HG02623 (cell line): ENCODE data around the gene LRRC51.

Experiments
- ATAC-seq: cut with Tn5 transposase; IDR thresholded peaks from one replicate; pipeline ENCODE4 v1.9.1; 2021; ENCODE audit warnings: moderate library complexity; ENCODE audit not compliant: unreplicated experiment

The LRRC51 gene, protein sequence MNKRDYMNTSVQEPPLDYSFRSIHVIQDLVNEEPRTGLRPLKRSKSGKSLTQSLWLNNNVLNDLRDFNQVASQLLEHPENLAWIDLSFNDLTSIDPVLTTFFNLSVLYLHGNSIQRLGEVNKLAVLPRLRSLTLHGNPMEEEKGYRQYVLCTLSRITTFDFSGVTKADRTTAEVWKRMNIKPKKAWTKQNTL

DNA sequence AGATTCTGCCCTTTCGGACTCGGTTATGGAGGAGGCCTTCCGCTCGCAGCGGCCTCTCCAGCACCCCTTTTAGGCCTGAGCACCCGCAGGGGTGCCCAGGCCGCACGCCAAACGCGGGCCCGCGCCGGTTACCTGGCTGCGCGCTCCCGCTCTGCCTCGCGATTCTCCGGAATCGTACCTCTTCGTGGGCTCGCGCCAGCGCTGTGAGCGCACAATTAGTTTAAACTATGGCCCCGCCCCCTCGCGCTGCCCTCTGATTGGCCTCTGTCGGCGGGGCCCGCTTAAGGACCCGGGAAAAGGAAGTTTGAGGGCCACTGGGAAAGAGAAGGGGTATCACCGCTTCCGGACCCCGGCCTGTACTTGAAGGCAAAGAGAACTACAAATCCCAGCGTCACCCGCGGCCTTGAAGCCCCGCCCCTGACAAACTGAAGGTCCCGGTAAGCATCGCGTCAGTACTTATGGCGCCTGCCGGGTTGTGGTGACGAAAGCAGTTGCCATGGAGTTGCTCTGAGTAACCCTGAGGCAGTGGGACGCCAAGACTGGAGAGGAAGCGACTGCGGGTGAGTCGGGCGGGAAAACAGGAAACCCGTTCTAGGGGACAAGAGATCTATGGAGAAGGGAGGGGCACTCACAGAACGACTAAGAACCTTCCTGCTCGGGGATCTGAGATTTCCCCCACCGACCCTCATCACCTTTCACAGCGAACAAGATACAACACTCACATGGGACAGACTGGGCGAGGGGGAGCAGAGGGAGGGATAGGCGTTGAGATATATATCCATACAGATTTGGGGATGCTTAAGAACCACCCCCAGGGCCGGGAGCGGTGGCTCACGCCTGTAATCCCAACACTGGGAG lies at the start of gene LRRC51, which contains the start of gene NUMA1:
LRRC51 (plus strand) TSS at position 525 of the 858 bp plus-strand sequence. CDS start 8,234 bp downstream, outside the sequence.
NUMA1 (minus strand) TSS at position 217 of the 858 bp plus-strand sequence. CDS start 44,599 bp downstream, outside the sequence.
- peak; percentile 95 for ATAC-seq

DNA sequence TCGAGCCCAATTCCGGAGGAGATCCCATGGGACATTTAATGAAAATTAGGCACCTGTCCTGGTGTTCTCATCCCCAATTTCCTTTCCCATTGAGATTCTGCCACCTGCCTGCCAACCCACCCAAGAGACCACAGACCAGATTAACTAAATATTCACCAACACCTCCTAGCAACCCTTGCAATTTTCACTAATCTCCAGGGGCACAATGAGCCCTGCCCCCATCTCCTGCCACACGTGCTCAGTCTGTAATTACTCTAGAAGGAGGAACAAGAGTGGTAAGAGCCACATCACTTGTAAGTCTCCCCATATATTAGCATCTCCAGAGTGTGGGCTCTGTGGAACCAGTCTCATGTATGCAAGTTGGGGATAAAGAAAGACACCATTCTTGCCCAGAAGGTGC lies 44.0 kb upstream of the LRRC51 start:
- no peak for ATAC-seq

DNA sequence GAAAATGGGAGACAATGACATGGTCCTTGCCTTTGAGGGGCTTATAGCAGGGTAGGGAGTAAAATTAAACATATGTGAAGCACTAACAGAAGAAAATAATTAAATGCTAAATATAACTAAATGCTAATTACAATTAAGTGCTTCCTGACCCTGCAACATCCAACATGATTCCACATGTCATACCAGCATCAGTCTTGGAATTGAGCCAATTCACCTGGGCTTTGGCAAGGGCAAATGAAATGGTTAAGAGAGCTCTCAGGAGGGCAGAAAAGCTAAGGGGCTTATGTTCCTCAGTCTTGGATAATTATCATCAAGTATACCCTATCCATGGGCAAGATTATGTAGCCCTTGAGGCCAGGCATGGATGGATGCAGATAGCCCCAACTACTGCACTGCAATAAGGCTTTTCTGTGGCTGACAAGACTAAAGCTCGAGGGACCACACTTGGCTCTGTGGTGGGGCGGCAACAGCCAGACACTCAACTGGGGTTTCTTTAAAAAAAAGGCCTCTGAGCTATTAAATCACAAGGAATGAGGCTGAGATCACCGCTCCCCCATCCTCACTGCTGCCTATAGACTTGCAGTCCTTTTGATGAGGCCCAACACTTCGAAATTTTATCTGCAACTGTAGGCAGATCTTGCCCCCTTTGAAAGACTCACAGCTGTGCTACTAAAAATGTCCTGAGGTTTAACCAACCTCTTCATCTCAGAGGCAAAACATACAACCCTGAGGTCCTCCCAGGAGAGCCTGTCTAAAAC lies 42.9 kb upstream of the LRRC51 start:
- ATAC-seq = no peak

DNA sequence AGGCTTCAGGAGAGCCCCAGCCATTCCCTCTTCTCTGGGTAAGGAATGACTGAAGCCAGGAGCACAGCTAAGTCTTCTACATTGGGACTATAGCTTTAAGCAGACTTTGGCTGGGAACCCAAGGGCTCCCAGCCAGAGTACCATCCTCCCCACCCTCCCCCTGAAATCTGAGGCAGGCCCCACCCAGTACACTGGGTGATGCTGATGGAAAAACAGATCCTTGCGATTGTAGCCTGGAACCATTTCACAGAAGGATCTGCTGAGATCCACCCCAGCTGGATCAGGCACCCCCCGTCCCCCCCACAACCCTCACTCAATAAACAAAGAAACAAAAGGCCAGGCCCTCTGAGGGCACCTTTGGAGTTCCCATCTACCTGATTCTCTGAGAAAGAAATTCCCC lies 42.2 kb upstream of the LRRC51 start:
- ATAC-seq = no peak

DNA sequence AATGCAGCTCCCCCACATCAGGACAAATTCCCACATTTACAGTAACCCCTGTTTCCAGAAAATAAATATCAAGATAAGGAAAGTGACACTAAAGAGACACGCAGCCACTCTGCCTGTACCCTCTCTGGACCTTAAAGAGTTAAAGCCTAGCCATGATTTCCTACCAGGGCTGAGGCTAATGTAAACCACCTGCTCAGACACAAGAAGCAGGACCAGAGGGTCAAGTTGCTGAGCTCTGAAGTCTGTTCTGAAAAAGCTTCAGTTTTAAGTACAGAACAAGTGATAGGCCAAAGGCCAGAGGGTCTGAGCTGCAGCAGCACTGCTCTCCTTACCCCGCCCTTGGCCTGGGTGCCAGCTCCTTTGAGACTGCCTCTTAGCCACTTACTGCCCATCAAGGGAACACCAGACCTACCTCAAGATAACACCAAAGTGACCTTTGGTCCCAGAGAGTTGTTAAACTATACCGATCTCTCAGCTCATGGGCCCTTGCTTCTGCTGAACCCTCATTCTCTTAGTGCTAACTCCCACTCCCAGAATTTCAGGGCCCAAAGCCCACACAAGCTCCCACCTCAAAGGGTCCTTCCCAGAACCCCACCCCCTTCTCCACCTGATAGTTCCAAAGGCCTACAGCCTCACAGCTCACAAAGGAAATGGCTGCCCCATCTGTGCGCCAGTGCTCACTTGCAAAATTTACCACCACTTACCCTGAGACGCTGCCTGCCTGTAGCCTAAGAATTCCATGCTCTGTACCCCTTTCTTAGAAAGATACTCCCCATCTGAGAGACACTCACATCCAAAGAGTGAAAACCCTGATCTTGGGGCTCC lies 41.4 kb upstream of the LRRC51 start:
- ATAC-seq = no peak

DNA sequence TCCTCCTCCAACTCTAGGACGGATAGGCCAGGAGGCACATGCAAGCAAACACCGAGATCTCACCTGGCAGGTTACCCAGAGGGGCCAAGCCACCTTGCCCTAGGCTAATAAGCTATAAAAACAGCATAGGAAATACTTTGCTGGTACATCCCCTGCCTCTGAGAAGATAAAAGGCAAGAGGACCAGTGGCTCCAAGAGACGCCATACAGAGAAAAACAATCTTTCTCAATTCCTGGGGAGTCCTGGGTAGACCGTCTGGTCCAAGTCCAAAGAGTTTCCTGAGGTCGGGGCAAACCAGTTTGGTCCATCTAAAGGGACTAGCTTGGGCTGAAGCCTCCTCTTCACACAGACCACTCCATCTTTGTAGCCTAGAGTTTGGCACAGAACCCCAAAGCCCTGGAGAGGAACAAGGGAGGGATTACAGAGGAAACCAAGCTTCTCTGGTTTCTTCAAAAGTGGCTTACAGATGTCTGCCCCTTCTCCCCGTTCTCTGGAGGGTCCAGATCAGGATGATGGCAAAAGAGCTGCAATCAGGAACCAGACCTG lies 40.7 kb upstream of the LRRC51 start:
- ATAC-seq = no peak

DNA sequence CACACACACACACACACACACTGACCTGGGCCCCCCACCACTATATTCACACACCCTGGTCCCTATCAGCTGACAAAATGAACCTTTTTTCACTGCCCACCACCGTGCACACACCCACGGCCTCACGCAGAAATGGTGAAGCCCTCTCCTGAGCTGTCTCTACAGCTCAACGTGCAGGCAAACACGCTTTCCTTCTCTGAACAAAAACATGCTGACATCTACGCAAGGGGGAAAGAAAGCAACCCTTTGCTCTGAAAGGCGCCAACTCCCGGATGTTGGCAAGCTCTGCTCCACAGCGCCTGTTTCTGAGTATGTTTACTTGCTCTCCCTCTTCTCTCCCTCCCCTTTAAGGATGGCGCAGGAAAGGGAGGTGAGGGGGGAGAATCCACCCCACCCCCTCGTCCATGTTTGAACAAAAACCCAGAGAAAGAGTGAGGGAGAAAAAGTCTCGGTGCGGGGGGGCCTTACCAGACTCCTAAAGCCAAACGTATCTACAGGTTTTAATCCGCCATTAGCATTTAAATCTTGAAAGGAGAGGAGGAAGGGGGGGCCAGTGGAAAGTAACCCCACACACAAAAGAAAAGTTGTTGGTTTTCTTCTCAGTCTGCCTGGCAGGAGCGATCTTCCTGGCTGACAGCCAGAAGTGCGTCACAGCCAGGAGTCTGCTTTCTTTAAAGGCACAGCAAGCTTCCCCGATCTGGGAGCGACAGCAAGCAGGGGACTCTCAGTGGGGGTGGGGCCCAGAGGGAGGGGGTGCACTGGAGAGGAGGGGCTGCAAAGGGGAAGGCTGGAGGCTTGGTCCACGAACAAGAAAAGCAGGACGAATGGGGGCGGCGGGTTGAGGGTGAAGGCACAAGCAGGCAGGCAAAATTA lies 39.9 kb upstream of the LRRC51 start:
- ATAC-seq = no peak

DNA sequence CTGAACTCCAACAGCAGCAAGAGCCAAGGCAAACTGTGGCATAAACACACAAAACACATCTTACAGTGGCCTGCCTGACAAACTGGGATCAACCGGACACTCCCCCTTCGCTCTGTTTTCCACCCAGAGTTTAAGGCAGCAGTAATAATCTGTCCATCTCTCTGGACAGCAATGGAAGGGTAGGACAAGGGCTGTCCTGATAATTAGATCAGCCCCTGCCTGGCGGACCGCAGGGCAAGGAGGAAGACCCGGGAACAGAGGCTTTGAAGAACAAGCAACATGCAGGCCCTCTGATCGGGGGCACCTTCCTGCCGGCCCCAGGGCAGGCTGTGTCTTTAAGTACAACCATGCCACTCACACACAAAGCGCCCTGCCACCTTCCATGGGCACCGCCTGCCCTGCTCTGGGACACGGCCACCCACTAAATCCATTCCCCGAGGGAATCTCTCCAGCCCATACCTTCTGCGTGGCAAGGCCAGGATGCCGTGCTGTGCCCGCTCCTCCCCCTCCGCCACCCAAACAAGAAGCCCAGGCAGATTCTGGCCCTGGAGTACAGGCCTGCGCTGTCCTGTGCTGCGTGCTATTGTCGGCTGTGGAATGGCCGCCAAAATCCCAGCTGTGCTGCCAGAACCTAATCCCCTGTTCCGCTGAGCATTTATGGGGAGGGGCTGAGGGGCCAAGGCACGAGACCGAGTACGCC lies 39.1 kb upstream of the LRRC51 start:
- no peak for ATAC-seq

DNA sequence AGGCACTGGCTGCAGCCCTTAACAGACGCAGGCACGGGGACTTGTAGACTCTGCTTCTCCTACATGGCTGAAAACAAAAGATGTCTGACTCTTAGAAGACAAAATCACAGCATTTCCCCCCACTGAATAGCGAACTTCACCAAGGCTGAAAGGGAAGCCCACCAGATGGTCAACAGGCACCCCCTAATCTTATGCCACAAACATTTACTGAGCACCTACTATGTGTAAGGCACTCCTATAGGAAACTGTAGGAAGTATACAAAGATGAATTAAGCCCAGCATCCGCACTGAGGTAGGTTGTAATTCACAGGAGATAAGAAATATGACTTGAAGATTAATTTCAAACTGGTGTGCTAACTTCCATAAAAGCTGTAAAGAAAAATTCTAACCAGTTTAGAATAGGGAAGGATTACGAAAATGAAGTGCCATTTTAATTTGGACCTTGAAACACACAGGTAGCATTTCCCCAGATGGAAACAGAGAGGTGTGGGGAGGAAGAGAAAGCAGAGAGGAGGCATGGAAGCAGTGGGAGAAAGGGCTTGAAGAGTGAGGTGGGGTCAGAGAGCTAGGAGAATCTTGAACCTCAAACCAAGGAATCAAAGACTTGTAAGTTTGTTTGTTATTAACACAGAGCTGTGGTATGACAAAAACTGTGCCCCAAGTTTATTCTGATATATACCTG lies 38.4 kb upstream of the LRRC51 start:
- ATAC-seq = no peak

DNA sequence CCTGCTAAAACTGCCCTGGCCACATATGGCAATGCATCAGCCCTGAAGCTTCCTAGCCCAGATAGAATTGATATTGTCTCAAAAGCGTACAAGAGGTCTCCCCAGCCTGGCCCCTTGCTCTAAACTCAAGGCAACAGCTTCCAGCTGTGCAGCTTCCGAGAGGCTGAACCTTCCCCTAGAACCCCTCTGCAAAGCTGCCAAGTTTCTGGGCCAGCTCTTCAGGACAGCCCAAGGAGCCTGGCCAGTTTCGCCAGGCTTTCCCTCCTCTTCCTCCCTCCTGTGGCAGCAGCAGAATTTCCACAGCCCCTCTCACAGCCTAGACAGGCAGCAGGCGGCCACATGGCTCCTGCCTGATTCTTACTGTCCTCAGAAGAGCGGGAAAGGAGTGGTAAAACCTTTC lies 34.8 kb upstream of the LRRC51 start:
- ATAC-seq = no peak

DNA sequence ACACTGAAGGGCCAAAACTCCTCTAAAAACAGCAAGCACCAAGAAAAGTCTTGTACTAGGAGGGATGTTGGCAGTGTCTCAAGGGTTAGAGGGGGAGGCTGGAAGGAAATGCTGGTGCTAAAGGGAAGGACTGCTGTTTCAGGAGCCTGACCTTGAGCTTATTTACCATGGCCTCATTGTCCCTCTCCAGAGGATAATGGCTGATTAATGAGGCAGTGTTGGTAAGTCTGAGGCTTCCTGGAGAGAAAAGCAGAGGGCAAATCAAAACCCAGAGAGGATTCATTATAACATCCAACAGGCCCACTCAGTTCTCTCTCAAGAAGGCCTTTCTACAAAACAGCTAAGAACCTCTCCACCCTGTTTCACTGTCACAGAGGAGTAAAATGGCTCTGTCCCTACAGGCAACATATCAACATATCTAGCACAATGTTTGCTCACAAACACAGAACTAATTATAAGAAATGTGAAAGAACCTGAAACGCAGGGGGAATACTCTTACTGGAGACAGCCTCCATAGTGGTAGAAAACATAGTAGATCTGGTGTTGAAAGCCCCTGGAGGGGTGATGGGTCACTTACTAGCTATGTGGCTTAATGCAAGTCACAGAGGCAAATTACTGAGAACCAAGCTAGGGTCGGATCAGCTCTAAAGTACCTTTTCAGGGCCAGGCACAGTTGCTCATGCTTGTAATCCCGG lies 31.7 kb upstream of the LRRC51 start:
- ATAC-seq = no peak

DNA sequence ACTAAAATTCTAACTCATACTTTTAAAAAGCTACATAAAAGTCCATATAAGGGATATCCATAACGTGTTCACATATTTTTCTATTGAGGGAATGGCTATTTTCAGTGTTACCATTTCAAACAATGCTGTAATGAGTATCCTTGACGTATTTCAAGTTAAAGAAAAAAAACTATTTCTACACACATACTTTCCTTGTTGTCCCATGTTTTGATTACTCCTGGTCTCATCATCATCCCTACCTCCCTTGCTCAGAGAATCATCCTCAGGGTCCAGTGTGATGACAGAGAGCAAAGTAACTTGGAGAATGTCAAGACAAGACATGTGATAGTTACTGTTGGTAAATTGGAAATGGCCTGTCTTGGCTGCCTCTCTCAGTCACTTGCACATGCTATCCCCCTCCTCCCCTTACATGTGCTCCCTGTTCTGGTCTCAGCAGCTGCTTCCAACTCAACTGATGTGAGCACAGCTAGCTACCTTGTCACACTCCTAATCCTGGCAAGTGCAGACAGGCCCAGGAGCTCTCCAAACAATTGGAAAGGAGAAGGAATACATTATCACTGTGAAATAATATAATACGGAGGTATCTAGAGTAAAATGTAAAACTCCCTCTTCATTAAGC lies 22.1 kb upstream of the LRRC51 start:
- ATAC-seq = no peak

DNA sequence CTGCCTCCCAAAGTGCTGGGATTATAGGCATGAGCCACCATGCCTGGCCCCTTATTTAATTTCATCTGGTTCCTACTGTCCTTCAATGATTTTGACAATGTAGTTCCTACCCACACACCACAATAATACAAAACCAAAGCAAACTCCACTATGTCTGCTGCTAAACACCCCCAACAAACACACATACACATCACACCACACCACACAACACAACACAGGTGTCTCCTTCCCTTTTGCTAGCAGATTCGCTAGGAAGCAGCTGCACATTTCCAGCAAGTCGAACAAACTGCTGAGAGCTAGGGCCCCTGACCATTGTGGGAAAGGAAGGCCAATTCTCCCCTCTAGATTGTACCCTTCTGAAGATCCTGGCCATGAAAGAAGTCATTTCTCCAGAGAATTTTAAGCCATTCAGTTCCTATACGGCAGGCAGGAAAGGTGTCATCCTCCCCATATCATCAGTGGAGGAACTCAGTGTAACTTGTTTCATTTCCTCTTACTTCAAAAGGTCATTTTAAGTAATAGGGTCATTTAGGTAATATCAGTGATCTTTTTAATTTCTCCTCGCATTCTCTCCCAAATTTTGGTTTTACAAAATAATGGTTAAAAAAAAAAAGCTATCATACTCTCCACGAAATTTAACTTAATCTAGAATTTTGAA lies 18.8 kb upstream of the LRRC51 start:
- ATAC-seq = no peak

DNA sequence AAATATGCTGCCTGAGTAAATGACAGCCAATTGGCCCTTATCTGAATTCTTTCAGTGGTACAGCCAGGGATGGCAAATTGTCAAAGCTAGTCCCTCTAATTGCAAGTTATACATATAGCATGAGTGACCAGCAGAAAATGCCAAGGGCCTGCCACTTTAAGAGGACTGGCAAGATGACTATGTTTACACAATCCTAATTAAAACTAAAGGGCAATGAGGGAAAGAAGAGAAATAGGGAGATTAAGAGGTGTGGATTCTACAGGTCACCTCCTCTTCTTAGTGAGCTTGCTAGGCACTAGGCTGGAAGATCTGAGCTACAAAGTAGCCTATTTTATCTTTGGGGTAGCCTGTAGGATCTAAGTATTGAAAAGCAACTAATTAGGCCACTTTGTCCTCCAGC lies 13.8 kb upstream of the LRRC51 start:
- ATAC-seq = no peak

DNA sequence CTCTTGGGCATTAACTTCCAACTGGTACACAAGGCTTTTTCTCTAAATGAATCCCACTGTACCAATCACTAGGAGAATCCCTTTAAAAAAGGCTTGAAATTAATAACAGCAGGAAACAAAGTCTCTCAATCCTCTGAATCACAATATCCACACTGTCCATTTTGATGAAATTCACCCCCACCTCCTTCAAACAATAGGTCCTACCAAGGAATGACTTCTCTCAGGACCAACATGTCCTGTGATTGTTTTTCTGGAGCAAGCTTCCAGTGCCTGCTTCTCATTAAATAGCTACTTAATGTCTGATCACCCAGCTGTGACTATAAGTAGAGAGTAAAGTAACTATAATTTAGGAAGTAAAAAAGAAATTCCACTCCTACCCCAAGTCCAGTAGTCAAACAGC lies 13.4 kb upstream of the LRRC51 start:
- no peak for ATAC-seq

DNA sequence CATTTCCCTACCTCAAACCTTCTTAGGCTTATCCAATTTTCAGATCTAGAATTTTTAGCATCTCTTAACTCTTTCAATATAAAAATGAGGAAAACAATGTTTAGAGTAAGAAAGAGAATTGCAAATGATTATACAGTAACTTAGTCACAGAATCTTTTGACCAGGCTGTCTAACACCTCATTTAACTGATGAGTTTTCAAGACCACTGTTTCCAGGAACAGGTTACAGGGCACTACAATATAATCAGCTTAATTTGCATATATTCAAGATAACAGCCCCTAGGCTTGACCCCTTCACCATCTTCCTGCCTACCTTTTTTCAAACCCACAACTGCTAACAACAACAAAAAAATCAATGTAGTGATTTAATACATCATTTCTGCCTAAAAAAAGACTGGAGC lies 13.0 kb upstream of the LRRC51 start:
- ATAC-seq = no peak

DNA sequence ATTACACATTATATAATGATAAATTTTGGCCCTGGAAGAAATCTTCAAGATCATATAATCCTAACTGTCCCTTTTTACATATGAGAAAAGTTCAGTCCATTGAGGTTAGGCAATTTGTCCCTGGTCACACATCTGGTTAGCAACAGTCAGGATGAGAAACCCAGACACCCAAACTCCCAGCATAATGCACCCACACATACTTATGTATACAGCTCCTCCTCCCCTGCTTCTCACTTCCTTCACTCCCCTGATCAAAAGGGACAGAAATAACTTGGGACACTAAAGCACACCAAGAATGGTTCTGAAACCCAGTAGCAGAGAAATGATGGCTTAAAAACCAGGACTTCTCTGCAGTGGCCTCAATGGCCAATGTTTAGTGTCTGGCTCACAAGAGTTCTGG lies 11.4 kb upstream of the LRRC51 start:
- no peak for ATAC-seq
